K562 (cell line): ENCODE data around the gene SFMBT2. TPM values are rescaled to one million over a fixed set of nuclear protein-coding genes. Genes with fewer than 3 reads are reported as not detected.

Experiments
- ATAC-seq: fragments of 200-7000 bp; cut with Tn5 transposase; 3 replicates; pipeline ENCODE4 v1.9.1; 2020; ENCODE audit warnings: moderate library complexity
- BruUV-seq: library from RNA; stranded (reverse); fragments of 400-500 nt; replicated peaks from 2 replicates; lab custom pipeline; 2021; lab: Mats Ljungman, UMichigan
- CTCF ChIA-PET: fragments of 300-600 bp; formaldehyde crosslinking; extraction: SDS; loops from one replicate; lab custom pipeline; 2021; ENCODE audit warnings: low intra/inter-chr PET ratio; lab: Yijun Ruan, JAX
- POLR2A ChIA-PET: fragments of 300-600, 350-650 bp; sonication (Branson Sonifier 250); formaldehyde crosslinking; extraction: SDS; loops from one replicate; lab custom pipeline; 2021; ENCODE audit warnings: antibody characterized with exemption, inconsistent platforms; lab: Yijun Ruan, JAX
- DNase-seq, 4 experiments: peaks; one replicate each; pipeline versions ENCODE4 v3.0.0 to v3.0.0-alpha.2; 2011 to 2018; ENCODE audit warnings: low spot score in 3 of 4, mixed read lengths in 3 of 4; ENCODE audit errors: extremely low read depth in 1 of 4
- FAIRE-seq: peaks from 2 replicates; lab custom pipeline; 2011; peaks lifted over from hg19 to GRCh38; lab: Jason Lieb, UNC
- H2AFZ ChIP-seq: 2 replicates; pipeline ENCODE4 v1.6.0; 2011; ENCODE audit warnings: low read depth, low read length, control low read depth, inconsistent platforms
- H3K27ac ChIP-seq: fragments of 200-600 bp; 3 replicates; pipeline ENCODE4 v1.8.0; 2011; ENCODE audit warnings: low read depth, mild to moderate bottlenecking, control low read depth, inconsistent platforms, low read length, moderate library complexity, mixed read lengths; ENCODE audit errors: extremely low read depth
- H3K27me3 ChIP-seq, 2 experiments: fragments of 300-600 bp in 1 of 2; 2 replicates in 1 of 2; 3 replicates in 1 of 2; pipeline versions ENCODE4 v1.6.0 to v1.8.0; 2011; ENCODE audit warnings: inconsistent platforms in 2 of 2, low read length in 2 of 2, mild to moderate bottlenecking in 1 of 2, mixed read lengths in 1 of 2, moderate library complexity in 1 of 2; ENCODE audit not compliant: control insufficient read depth in 2 of 2, insufficient read depth in 2 of 2
- H3K36me3 ChIP-seq: fragments of 300-600 bp; 3 replicates; pipeline ENCODE4 v1.8.0; 2011; ENCODE audit warnings: mild to moderate bottlenecking, low read length, inconsistent platforms; ENCODE audit not compliant: control insufficient read depth, insufficient read depth
- H3K4me1 ChIP-seq, 2 experiments: fragments of 200-600 bp in 1 of 2; replicated peaks in 1 of 2; 2 replicates in 1 of 2; 3 replicates in 1 of 2; pipeline versions ENCODE4 v1.5.1 to v1.8.0; 2011; ENCODE audit warnings: inconsistent platforms in 2 of 2, low read length in 2 of 2, mild to moderate bottlenecking in 1 of 2, mixed read lengths in 1 of 2, moderate library complexity in 1 of 2; ENCODE audit not compliant: control insufficient read depth in 2 of 2, insufficient read depth in 2 of 2
- H3K4me2 ChIP-seq: 2 replicates; pipeline ENCODE4 v1.6.1; 2011; ENCODE audit warnings: low read length, control low read depth, inconsistent platforms, mixed read lengths; ENCODE audit not compliant: insufficient read depth
- H3K4me3 ChIP-seq: fragments of 200-600 bp; sonication (generic), shearing (Covaris generic); 2 replicates; pipeline ENCODE4 v1.5.1; 2016; ENCODE audit warnings: control low read depth, inconsistent platforms
- H3K79me2 ChIP-seq: fragments of 200-600 bp; 3 replicates; pipeline ENCODE4 v1.8.0; 2011; ENCODE audit warnings: low read length, inconsistent platforms; ENCODE audit not compliant: control insufficient read depth, insufficient read depth
- H3K9ac ChIP-seq, 2 experiments: 2 replicates each; pipeline versions ENCODE4 v1.6.0 to v1.6.1; 2011; ENCODE audit warnings: low read depth in 2 of 2, low read length in 2 of 2, control low read depth in 1 of 2, inconsistent platforms in 1 of 2, mild to moderate bottlenecking in 1 of 2, mixed read lengths in 1 of 2; ENCODE audit not compliant: insufficient read depth in 1 of 2
- H3K9me1 ChIP-seq: one replicate; pipeline ENCODE4 v1.6.0; 2011; ENCODE audit warnings: inconsistent platforms, mild to moderate bottlenecking, low read length, moderate library complexity; ENCODE audit not compliant: control insufficient read depth, insufficient read depth
- H3K9me3 ChIP-seq: replicated peaks from 2 replicates; pipeline ENCODE4 v1.5.1; 2011; ENCODE audit warnings: low read depth, low read length, inconsistent platforms; ENCODE audit not compliant: control insufficient read depth, insufficient read depth
- H4K20me1 ChIP-seq: replicated peaks from 2 replicates; pipeline ENCODE4 v1.6.1; 2011; ENCODE audit warnings: low read length, inconsistent platforms, mixed read lengths; ENCODE audit not compliant: control insufficient read depth, insufficient read depth
- GTF2F1 ChIP-seq: IDR thresholded peaks from 2 replicates; pipeline ENCODE4 v1.6.1; 2011; ENCODE audit warnings: low read depth, low read length, improper control_type of control experiment
- ILF3 ChIP-seq: fragments of 450-650 bp; IDR thresholded peaks from 2 replicates; pipeline ENCODE4 v1.6.1; 2018; ENCODE audit warnings: antibody characterized with exemption, mild to moderate bottlenecking, moderate library complexity, borderline replicate concordance
- RFX7 ChIP-seq: fragments of 250-450 bp; sonication (Bioruptor Pico); IDR thresholded peaks from 2 replicates; pipeline ENCODE4 v1.5.1; 2021; ENCODE audit warnings: mild to moderate bottlenecking
- WGBS: fragments of 100-300 bp; shearing (Covaris generic); methylation state at CpG from one replicate; pipeline ENCODE4 v1.1.6; 2016; ENCODE audit warnings: low coverage, mixed read lengths; ENCODE audit not compliant: insufficient coverage; ENCODE audit errors: missing lambda C conversion rate; 5-methylcytosine and 5-hydroxymethylcytosine counted together
- in situ Hi-C: fragments of 300-500 bp; cut with MboI; formaldehyde crosslinking; loops from 4 replicates; pipeline ENCODE4 v1.15.0; 2018; ENCODE audit warnings: inconsistent platforms, mixed read lengths
- intact Hi-C: fragments of 100-400 bp; cut with micrococcal nuclease; formaldehyde crosslinking; loops from 2 replicates; pipeline ENCODE4 v1.14.2; 2022
- polyA plus RNA-seq, 8 experiments: library from polyadenylated mRNA; depleted of rRNA in 4 of 8; stranded (reverse) in 5 of 8; unstranded in 3 of 8; fragments of >200 nt; fragmentation: Nextera tagmentation in 2 of 8; fragmentation: Illumina TruSeq in 1 of 8; extraction: Ambion mirVana in 2 of 8; extraction: Trizol in 1 of 8; gene quantifications; 2 replicates each; pipeline versions ENCODE4 v1.2.1 to v1.2.3, GENCODE V29; 2011 to 2014; ENCODE audit warnings: inconsistent platforms in 1 of 8, missing spikeins in 1 of 8
- total RNA-seq, 7 experiments: library from RNA; depleted of rRNA in 6 of 7; stranded (reverse); fragments of >200 nt in 6 of 7; fragmentation: Illumina TruSeq in 2 of 7; extraction: Trizol in 2 of 7; gene quantifications; 2 replicates each; pipeline versions ENCODE4 v1.2.1 to v1.2.3, GENCODE V29; 2011 to 2021; ENCODE audit warnings: low replicate concordance in 1 of 7
- TF ChIP-seq, protein P1 (sequence below): fragments of 150-350 bp; IDR thresholded peaks from 2 replicates; pipeline ENCODE4 v1.6.1; 2014; ENCODE audit warnings: low read depth, mild to moderate bottlenecking, low read length, borderline replicate concordance

Gene SFMBT2
- total and polyA plus RNA-seq, 9 of the 15 experiments (the other 6 are each of a cell fraction or from before 2014, with no cell fraction given), result 1.2 to 13.6 (median 7.6) TPM

GRCh38 chr10:7457478-7458316, 46.9 kb upstream of the SFMBT2 start:
- no peak for FAIRE-seq
- CTCF ChIA-PET, result no interaction called here
- no peaks in the 10 kb centered on the region for H3K9me3 ChIP-seq
- H4K20me1 ChIP-seq, result no peaks in the 10 kb centered on the region
- H3K27ac ChIP-seq, result no peak overlapping the region
- H2AFZ ChIP-seq, result no peak overlapping the region
- BruUV-seq, result no TSS peak
- H3K79me2 ChIP-seq, result no peaks in the 10 kb centered on the region
- no peak overlapping the region for H3K4me2 ChIP-seq
- intact Hi-C loops, result no loop called here
- H3K4me1 ChIP-seq, result no peaks in the 10 kb centered on the region
- DNase-seq, result no peak
- in situ Hi-C loops, result no loop called here
- no peaks in the 10 kb centered on the region for H3K9me1 ChIP-seq
- TF ChIP-seq RFX7 (CRISPR knock-in tag) (no peak), GTF2F1 (no peak), ILF3 (no peak)
- TF ChIP-seq, protein P1, sequence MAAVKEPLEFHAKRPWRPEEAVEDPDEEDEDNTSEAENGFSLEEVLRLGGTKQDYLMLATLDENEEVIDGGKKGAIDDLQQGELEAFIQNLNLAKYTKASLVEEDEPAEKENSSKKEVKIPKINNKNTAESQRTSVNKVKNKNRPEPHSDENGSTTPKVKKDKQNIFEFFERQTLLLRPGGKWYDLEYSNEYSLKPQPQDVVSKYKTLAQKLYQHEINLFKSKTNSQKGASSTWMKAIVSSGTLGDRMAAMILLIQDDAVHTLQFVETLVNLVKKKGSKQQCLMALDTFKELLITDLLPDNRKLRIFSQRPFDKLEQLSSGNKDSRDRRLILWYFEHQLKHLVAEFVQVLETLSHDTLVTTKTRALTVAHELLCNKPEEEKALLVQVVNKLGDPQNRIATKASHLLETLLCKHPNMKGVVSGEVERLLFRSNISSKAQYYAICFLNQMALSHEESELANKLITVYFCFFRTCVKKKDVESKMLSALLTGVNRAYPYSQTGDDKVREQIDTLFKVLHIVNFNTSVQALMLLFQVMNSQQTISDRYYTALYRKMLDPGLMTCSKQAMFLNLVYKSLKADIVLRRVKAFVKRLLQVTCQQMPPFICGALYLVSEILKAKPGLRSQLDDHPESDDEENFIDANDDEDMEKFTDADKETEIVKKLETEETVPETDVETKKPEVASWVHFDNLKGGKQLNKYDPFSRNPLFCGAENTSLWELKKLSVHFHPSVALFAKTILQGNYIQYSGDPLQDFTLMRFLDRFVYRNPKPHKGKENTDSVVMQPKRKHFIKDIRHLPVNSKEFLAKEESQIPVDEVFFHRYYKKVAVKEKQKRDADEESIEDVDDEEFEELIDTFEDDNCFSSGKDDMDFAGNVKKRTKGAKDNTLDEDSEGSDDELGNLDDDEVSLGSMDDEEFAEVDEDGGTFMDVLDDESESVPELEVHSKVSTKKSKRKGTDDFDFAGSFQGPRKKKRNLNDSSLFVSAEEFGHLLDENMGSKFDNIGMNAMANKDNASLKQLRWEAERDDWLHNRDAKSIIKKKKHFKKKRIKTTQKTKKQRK, result no peak
- POLR2A ChIA-PET, result no interaction called here
- H3K36me3 ChIP-seq, result no peaks in the 10 kb centered on the region
- ATAC-seq, result no peak
- no peak overlapping the region for H3K4me3 ChIP-seq
- under 1% methylated on average over 14 of the region's 14 CpGs for whole genome bisulfite sequencing
- H3K9ac ChIP-seq, result no peak overlapping the region
- peaks cover 22 to 51% of the 10 kb centered on the region in 2 experiments; a peak in 4 of 5 replicates for H3K27me3 ChIP-seq
